ENCODE results near the gene TC2N. TPM values are rescaled to one million over a fixed set of nuclear protein-coding genes. Genes with fewer than 3 reads are reported as not detected.
A peak's percentile ranks its signal among the peaks of the same experiment; 100 is the strongest.

The TC2N gene
- total and polyA plus RNA-seq, 4 donors = 50.7 to 284 (median 96.4) TPM

- H3K36me3 ChIP-seq (ENCODE audit: control insufficient read depth in 1 of 2, insufficient read depth in 2 of 2, low read length in 1 of 2) = peaks cover 4 to 8% of the 10 kb centered on the region in 2 donors
- H3K4me1 ChIP-seq (ENCODE audit: control insufficient read depth in 1 of 2, insufficient read depth in 2 of 2, low read length in 2 of 2) = peaks cover 0 to 3% of the 10 kb centered on the region in 2 donors
- H3K27me3 ChIP-seq (ENCODE audit: control insufficient read depth in 1 of 2, insufficient read depth in 2 of 2, low read length in 1 of 2) = no peaks in the 10 kb centered on the region
- intact Hi-C loops (cut with DNase I) = no loop called here
- 95 to 96% methylated on average over 1 of the region's 1 CpG for WGBS, 2 donors
- DNase-seq (no peak), ATAC-seq (ENCODE audit: low FRiP score) (no peak)
- H3K9me3 ChIP-seq (ENCODE audit: control insufficient read depth, low read length) = no peaks in the 10 kb centered on the region
- H3K27ac ChIP-seq (ENCODE audit: low read depth in 1 of 2, low read length in 2 of 2) = peak overlapping the region in 1 of 2 donors; percentile 33
- H3K4me3 ChIP-seq (ENCODE audit: low read length in 2 of 2) = no peak overlapping the region
Measured at GRCh38 chr14:91796617-91797347, 70.6 kb downstream of the TC2N start.

GRCh38 chr14:91793704-91794103 is 73.6 kb downstream of the TC2N start:
- ATAC-seq (ENCODE audit: low FRiP score) = no peak
- intact Hi-C loops (cut with DNase I) = no loop called here
- Histone ChIP-seq H3K9me3 (ENCODE audit: control insufficient read depth, low read length) (no peaks in the 10 kb centered on the region), H3K36me3 (ENCODE audit: control insufficient read depth in 1 of 2, insufficient read depth in 2 of 2, low read length in 1 of 2) (peaks cover 4 to 8% of the 10 kb centered on the region in 2 donors), H3K27me3 (ENCODE audit: control insufficient read depth in 1 of 2, insufficient read depth in 2 of 2, low read length in 1 of 2) (no peaks in the 10 kb centered on the region), H3K4me3 (ENCODE audit: low read length in 2 of 2) (no peak overlapping the region), H3K4me1 (ENCODE audit: control insufficient read depth in 1 of 2, insufficient read depth in 2 of 2, low read length in 2 of 2) (peaks cover 0 to 3% of the 10 kb centered on the region in 2 donors), H3K27ac (ENCODE audit: low read depth in 1 of 2, low read length in 2 of 2) (no peak overlapping the region)
- DNase-seq = no peak
- WGBS, 2 donors = 94 to 95% methylated on average over 4 of the region's 4 CpGs

- Histone ChIP-seq H3K27ac (ENCODE audit: low read depth in 1 of 2, low read length in 2 of 2) (no peak overlapping the region), H3K4me3 (ENCODE audit: low read length in 2 of 2) (no peak overlapping the region), H3K4me1 (ENCODE audit: control insufficient read depth in 1 of 2, insufficient read depth in 2 of 2, low read length in 2 of 2) (no peaks in the 10 kb centered on the region), H3K9me3 (ENCODE audit: control insufficient read depth, low read length) (no peaks in the 10 kb centered on the region), H3K27me3 (ENCODE audit: control insufficient read depth in 1 of 2, insufficient read depth in 2 of 2, low read length in 1 of 2) (no peaks in the 10 kb centered on the region), H3K36me3 (ENCODE audit: control insufficient read depth in 1 of 2, insufficient read depth in 2 of 2, low read length in 1 of 2) (peaks cover 0 to 4% of the 10 kb centered on the region in 2 donors)
- DNase-seq (no peak), ATAC-seq (ENCODE audit: low FRiP score) (no peak)
- intact Hi-C loops (cut with DNase I) = no loop called here
- 92 to 96% methylated on average over 2 of the region's 2 CpGs for WGBS, 2 donors
Measured at GRCh38 chr14:91786188-91786587, 81.1 kb downstream of the TC2N start.

- no peaks in the 10 kb centered on the region for H3K9me3 ChIP-seq (ENCODE audit: control insufficient read depth, low read length)
- intact Hi-C loops (cut with DNase I) = no loop called here
- no peaks in the 10 kb centered on the region for H3K27me3 ChIP-seq (ENCODE audit: control insufficient read depth in 1 of 2, insufficient read depth in 2 of 2, low read length in 1 of 2)
- no peak overlapping the region for H3K4me3 ChIP-seq (ENCODE audit: low read length in 2 of 2)
- no peak for ATAC-seq (ENCODE audit: low FRiP score)
- peaks cover 0 to 4% of the 10 kb centered on the region in 2 donors for H3K36me3 ChIP-seq (ENCODE audit: control insufficient read depth in 1 of 2, insufficient read depth in 2 of 2, low read length in 1 of 2)
- no peak overlapping the region for H3K27ac ChIP-seq (ENCODE audit: low read depth in 1 of 2, low read length in 2 of 2)
- no peaks in the 10 kb centered on the region for H3K4me1 ChIP-seq (ENCODE audit: control insufficient read depth in 1 of 2, insufficient read depth in 2 of 2, low read length in 2 of 2)
- 70 to 72% methylated on average over 3 of the region's 3 CpGs for WGBS, 2 donors
- DNase-seq = no peak
Measured at GRCh38 chr14:91780452-91780851, 86.9 kb downstream of the TC2N start.

GRCh38 chr14:91778217-91778616 is 89.1 kb downstream of the TC2N start:
- no peak for DNase-seq
- 98 to 99% methylated on average over 2 of the region's 2 CpGs for WGBS, 2 donors
- Histone ChIP-seq H3K9me3 (ENCODE audit: control insufficient read depth, low read length) (no peaks in the 10 kb centered on the region), H3K36me3 (ENCODE audit: control insufficient read depth in 1 of 2, insufficient read depth in 2 of 2, low read length in 1 of 2) (peaks cover 0 to 4% of the 10 kb centered on the region in 2 donors), H3K4me3 (ENCODE audit: low read length in 2 of 2) (no peak overlapping the region), H3K27me3 (ENCODE audit: control insufficient read depth in 1 of 2, insufficient read depth in 2 of 2, low read length in 1 of 2) (no peaks in the 10 kb centered on the region), H3K27ac (ENCODE audit: low read depth in 1 of 2, low read length in 2 of 2) (no peak overlapping the region), H3K4me1 (ENCODE audit: control insufficient read depth in 1 of 2, insufficient read depth in 2 of 2, low read length in 2 of 2) (no peaks in the 10 kb centered on the region)
- intact Hi-C loops (cut with DNase I) = no loop called here
- ATAC-seq (ENCODE audit: low FRiP score) = no peak

GRCh38 chr14:91774140-91775096 is 92.9 kb downstream of the TC2N start:
- no peak for DNase-seq
- WGBS, 2 donors = 88% methylated on average over 5 of the region's 5 CpGs
- intact Hi-C loops (cut with DNase I) = no loop called here

GRCh38 chr14:91770185-91770584 is 97.2 kb downstream of the TC2N start:
- WGBS, 2 donors = 2 to 4% methylated on average over 2 of the region's 2 CpGs
- no peak for ATAC-seq (ENCODE audit: low FRiP score)
- no peaks in the 10 kb centered on the region for H3K27me3 ChIP-seq (ENCODE audit: control insufficient read depth in 1 of 2, insufficient read depth in 2 of 2, low read length in 1 of 2)

More at GRCh38 chr14:91774140-91775096, 92.9 kb downstream of the TC2N start:
- peaks cover 0 to 4% of the 10 kb centered on the region in 2 donors for H3K36me3 ChIP-seq (ENCODE audit: control insufficient read depth in 1 of 2, insufficient read depth in 2 of 2, low read length in 1 of 2)
- no peak for ATAC-seq (ENCODE audit: low FRiP score)
- H3K27me3 ChIP-seq (ENCODE audit: control insufficient read depth in 1 of 2, insufficient read depth in 2 of 2, low read length in 1 of 2) = no peaks in the 10 kb centered on the region
- H3K27ac ChIP-seq (ENCODE audit: low read depth in 1 of 2, low read length in 2 of 2) = no peak overlapping the region
- H3K4me3 ChIP-seq (ENCODE audit: low read length in 2 of 2) = no peak overlapping the region
- no peaks in the 10 kb centered on the region for H3K9me3 ChIP-seq (ENCODE audit: control insufficient read depth, low read length)
- peaks cover 0 to 1% of the 10 kb centered on the region in 2 donors for H3K4me1 ChIP-seq (ENCODE audit: control insufficient read depth in 1 of 2, insufficient read depth in 2 of 2, low read length in 2 of 2)

GRCh38 chr14:91755570-91756295 is 111.6 kb downstream of the TC2N start:
- Histone ChIP-seq H3K4me1 (ENCODE audit: control insufficient read depth in 1 of 2, insufficient read depth in 2 of 2, low read length in 2 of 2) (peaks cover 0 to 7% of the 10 kb centered on the region in 2 donors), H3K27me3 (ENCODE audit: control insufficient read depth in 1 of 2, insufficient read depth in 2 of 2, low read length in 1 of 2) (no peaks in the 10 kb centered on the region), H3K9me3 (ENCODE audit: control insufficient read depth, low read length) (no peaks in the 10 kb centered on the region), H3K4me3 (ENCODE audit: low read length in 2 of 2) (no peak overlapping the region), H3K27ac (ENCODE audit: low read depth in 1 of 2, low read length in 2 of 2) (no peak overlapping the region), H3K36me3 (ENCODE audit: control insufficient read depth in 1 of 2, insufficient read depth in 2 of 2, low read length in 1 of 2) (peaks cover 4 to 5% of the 10 kb centered on the region in 2 donors)
- intact Hi-C loops (cut with DNase I) = no loop called here
- ATAC-seq (ENCODE audit: low FRiP score) (no peak), DNase-seq (no peak)
- 45 to 50% methylated on average over 4 of the region's 4 CpGs for WGBS, 2 donors

More at GRCh38 chr14:91770185-91770584, 97.2 kb downstream of the TC2N start:
- Histone ChIP-seq H3K9me3 (ENCODE audit: control insufficient read depth, low read length) (no peaks in the 10 kb centered on the region), H3K36me3 (ENCODE audit: control insufficient read depth in 1 of 2, insufficient read depth in 2 of 2, low read length in 1 of 2) (peaks cover 0 to 2% of the 10 kb centered on the region in 2 donors), H3K4me1 (ENCODE audit: control insufficient read depth in 1 of 2, insufficient read depth in 2 of 2, low read length in 2 of 2) (peaks cover 0 to 1% of the 10 kb centered on the region in 2 donors), H3K4me3 (ENCODE audit: low read length in 2 of 2) (no peak overlapping the region), H3K27ac (ENCODE audit: low read depth in 1 of 2, low read length in 2 of 2) (peak overlapping the region in 1 of 2 donors; percentile 57)
- intact Hi-C loops (cut with DNase I) = no loop called here
- no peak for DNase-seq
